Rectal smooth muscle tissue (tissue), 1 donor: ENCODE data around the gene ANXA11.
"Not testable (repeated sequence)": the region's sequence is repeated elsewhere in the genome, so short reads cannot be mapped to it uniquely, and the experiment has no call there.

Experiments
- H3K27ac ChIP-seq: one replicate; pipeline ENCODE4 v1.7.0; 2013; ENCODE audit warnings: low read depth, low read length, inconsistent platforms
- H3K27me3 ChIP-seq: one replicate; pipeline ENCODE4 v1.7.0; 2013; ENCODE audit warnings: low read length; ENCODE audit not compliant: control insufficient read depth, insufficient read depth
- H3K36me3 ChIP-seq: one replicate; pipeline ENCODE4 v1.7.0; 2013; ENCODE audit warnings: low read length; ENCODE audit not compliant: control insufficient read depth, insufficient read depth
- H3K4me1 ChIP-seq: one replicate; pipeline ENCODE4 v1.7.0; 2013; ENCODE audit warnings: low read length; ENCODE audit not compliant: control insufficient read depth, insufficient read depth
- H3K4me3 ChIP-seq: one replicate; pipeline ENCODE4 v1.7.0; 2013; ENCODE audit warnings: low read length
- H3K9ac ChIP-seq: one replicate; pipeline ENCODE4 v1.7.0; 2013; ENCODE audit warnings: low read length

Gene ANXA11

DNA sequence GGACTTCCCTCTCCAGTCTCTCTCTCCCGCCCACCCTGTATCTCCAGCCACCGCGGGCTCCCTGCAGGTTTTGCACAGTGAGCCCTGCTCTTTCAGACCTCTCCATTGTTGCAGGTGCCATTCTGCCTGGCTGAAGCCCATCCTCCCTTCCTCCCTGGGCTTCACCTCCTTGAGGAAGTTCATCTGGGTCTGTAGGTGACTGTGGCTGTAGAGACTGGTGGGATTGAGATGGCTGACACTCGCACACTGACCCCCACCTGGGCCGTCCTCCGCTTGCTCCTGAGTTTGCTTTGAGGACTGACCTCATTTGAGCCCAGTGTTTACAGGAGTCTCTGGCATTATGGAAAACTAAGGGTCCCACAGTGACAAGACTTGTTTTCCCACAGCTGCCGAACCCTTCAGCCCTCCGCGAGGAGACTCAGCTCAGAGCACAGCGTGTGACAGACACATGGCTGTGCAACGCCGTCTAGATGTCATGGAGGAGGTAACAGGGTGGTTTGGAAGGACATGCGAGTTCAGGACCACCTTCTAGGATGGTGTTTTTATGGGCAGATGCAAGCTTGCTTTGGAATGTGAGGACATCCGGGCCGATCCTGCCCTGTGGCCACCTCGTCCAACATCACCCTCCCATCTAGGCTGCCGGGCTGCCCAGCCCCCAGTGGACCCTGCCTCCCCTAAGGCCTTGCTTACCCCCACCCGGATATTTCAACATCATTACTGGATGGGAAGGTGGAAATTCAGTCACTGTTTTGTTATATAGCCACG is 63.5 kb downstream of the ANXA11 start:
- Histone ChIP-seq H3K4me3 (no peak overlapping the region), H3K36me3 (no peaks in the 10 kb centered on the region), H3K4me1 (peaks cover 8% of the 10 kb centered on the region), H3K27me3 (no peaks in the 10 kb centered on the region), H3K27ac (no peak overlapping the region), H3K9ac (no peak overlapping the region)

GRCh38 chr10:80140251-80140650 is 65.1 kb downstream of the ANXA11 start:
- Histone ChIP-seq H3K4me1 (peaks cover 8% of the 10 kb centered on the region), H3K27me3 (no peaks in the 10 kb centered on the region), H3K36me3 (no peaks in the 10 kb centered on the region), H3K9ac (no peak overlapping the region), H3K4me3 (no peak overlapping the region), H3K27ac (no peak overlapping the region)

GRCh38 chr10:80139265-80139664 is 66.1 kb downstream of the ANXA11 start:
- Histone ChIP-seq H3K9ac (no peak overlapping the region), H3K27ac (no peak overlapping the region), H3K27me3 (no peaks in the 10 kb centered on the region), H3K4me1 (peaks cover 5% of the 10 kb centered on the region), H3K4me3 (no peak overlapping the region), H3K36me3 (no peaks in the 10 kb centered on the region)

- Histone ChIP-seq H3K4me1 (no peaks in the 10 kb centered on the region), H3K27ac (no peak overlapping the region), H3K9ac (no peak overlapping the region), H3K4me3 (no peak overlapping the region), H3K36me3 (no peaks in the 10 kb centered on the region), H3K27me3 (no peaks in the 10 kb centered on the region)
Observed at GRCh38 chr10:80137920-80138319, 67.4 kb downstream of the ANXA11 start.

- H3K27ac ChIP-seq = peak overlapping the region; percentile 30
- no peak overlapping the region for H3K4me3 ChIP-seq
- no peaks in the 10 kb centered on the region for H3K36me3 ChIP-seq
- H3K4me1 ChIP-seq = no peaks in the 10 kb centered on the region
- H3K9ac ChIP-seq = no peak overlapping the region
- H3K27me3 ChIP-seq = no peaks in the 10 kb centered on the region
Observed at GRCh38 chr10:80137031-80137862, 68.1 kb downstream of the ANXA11 start.

GRCh38 chr10:80136134-80136571 is 69.2 kb downstream of the ANXA11 start:
- no peaks in the 10 kb centered on the region for H3K27me3 ChIP-seq
- no peak overlapping the region for H3K9ac ChIP-seq
- H3K4me3 ChIP-seq = no peak overlapping the region
- H3K36me3 ChIP-seq = no peaks in the 10 kb centered on the region
- H3K27ac ChIP-seq = no peak overlapping the region
- no peaks in the 10 kb centered on the region for H3K4me1 ChIP-seq

GRCh38 chr10:80133687-80134086 is 71.7 kb downstream of the ANXA11 start:
- not testable (repeated sequence) for H3K9ac ChIP-seq

DNA sequence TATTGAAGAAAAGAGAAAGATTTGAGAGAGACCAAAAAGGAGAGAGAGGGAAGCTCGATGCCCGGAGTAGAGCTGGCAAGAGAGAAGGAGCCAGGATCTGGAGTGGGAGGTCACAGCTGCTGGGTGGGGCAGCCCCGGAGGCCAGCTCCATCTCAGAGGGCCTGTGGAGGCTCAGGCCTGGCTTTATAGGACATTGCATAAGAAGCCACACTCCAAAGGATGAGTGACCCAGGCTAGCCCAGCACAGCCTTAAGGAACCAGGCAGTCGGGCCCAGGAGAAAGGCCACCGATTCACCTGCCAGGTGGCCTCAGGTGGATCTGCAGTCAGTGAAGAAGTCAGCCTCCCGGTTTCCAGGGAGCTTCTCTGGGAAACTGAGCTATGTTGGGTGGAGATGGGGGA is 72.1 kb downstream of the ANXA11 start:
- Histone ChIP-seq H3K9ac (no peak overlapping the region), H3K4me1 (no peaks in the 10 kb centered on the region), H3K27ac (no peak overlapping the region), H3K36me3 (no peaks in the 10 kb centered on the region), H3K27me3 (no peaks in the 10 kb centered on the region), H3K4me3 (peak overlapping the region; percentile 5)

More at GRCh38 chr10:80133687-80134086, 71.7 kb downstream of the ANXA11 start:
- not testable (repeated sequence) for H3K27ac ChIP-seq, H3K4me1 ChIP-seq, H3K36me3 ChIP-seq, H3K27me3 ChIP-seq
- peak overlapping the region; percentile 5 for H3K4me3 ChIP-seq

- Histone ChIP-seq H3K27me3 (no peaks in the 10 kb centered on the region), H3K4me1 (no peaks in the 10 kb centered on the region), H3K4me3 (peak within 1 kb of the TSS; percentile 47), H3K9ac (peak within 1 kb of the TSS; percentile 6), H3K27ac (peak within 1 kb of the TSS; percentile 24), H3K36me3 (no peaks in the 10 kb centered on the region)
Observed at GRCh38 chr10:80132299-80133139, 72.8 kb downstream of the ANXA11 start, which contains the start of gene PLAC9. Gene PLAC9 (plus strand): TSS chr10:80132730. CDS start chr10:80132763, 33 bp downstream.

DNA sequence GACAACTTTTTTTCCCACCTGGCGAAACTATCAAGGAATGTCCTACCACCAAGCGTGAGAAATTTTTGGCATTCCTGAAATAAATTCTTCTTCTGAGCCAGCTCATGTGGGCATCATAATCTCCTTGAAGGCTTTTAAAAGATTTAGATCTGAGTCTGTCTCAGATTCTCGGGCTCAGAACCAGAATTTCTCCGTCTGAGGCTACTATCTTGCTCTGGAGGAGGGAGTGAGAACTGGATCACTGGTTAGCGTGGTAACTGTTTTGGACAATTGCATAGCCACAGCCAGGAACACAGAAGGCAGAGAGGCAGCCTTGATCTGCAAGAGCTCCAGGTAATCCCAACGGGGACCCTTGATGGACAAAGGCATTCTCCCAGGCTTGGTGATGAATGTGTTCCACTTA is 73.8 kb downstream of the ANXA11 start:
- Histone ChIP-seq H3K27ac (no peak overlapping the region), H3K27me3 (no peaks in the 10 kb centered on the region), H3K4me3 (no peak overlapping the region), H3K36me3 (no peaks in the 10 kb centered on the region), H3K4me1 (no peaks in the 10 kb centered on the region), H3K9ac (no peak overlapping the region)

GRCh38 chr10:80126876-80127275 is 78.5 kb downstream of the ANXA11 start:
- Histone ChIP-seq H3K9ac (no peak overlapping the region), H3K27ac (no peak overlapping the region), H3K36me3 (no peaks in the 10 kb centered on the region), H3K4me1 (no peaks in the 10 kb centered on the region), H3K4me3 (no peak overlapping the region), H3K27me3 (no peaks in the 10 kb centered on the region)

DNA sequence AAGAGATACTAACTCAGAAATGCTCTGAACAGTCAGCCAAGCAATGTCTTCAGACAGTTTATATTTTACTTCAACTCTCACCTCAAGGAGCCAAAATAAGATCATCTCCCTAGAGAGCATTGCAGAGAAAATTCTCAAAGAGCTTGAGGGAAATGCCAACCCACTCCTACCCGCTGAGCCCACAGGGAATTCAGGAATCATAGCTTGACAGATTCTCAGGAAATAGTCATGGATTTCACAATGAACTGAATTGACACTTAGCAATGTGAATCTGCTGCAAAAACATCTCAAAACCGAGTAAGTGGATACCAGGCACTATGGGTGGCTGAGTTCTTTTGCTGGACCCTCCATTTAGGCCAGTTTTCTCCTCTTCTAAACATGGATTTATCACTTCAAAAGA is 82.6 kb downstream of the ANXA11 start:
- Histone ChIP-seq H3K27me3 (no peaks in the 10 kb centered on the region), H3K4me3 (no peak overlapping the region), H3K9ac (no peak overlapping the region), H3K27ac (no peak overlapping the region), H3K4me1 (no peaks in the 10 kb centered on the region), H3K36me3 (no peaks in the 10 kb centered on the region)
